HCT116 (cell line): ENCODE data around the gene ACACA. TPM values are rescaled to one million over a fixed set of nuclear protein-coding genes. Genes with fewer than 3 reads are reported as not detected.

Experiments used
- ATAC-seq: fragments of 200-7000 bp; cut with Tn5 transposase; 2 replicates; pipeline ENCODE4 v1.9.1; 2020; ENCODE audit warnings: mild to moderate bottlenecking, moderate library complexity
- BruUV-seq: library from RNA; stranded (reverse); fragments of 400-500 nt; replicated peaks from 2 replicates; lab custom pipeline; 2021; lab: Mats Ljungman, UMichigan
- CTCF ChIA-PET: fragments of 300-600 bp; sonication (Branson Sonifier 250); formaldehyde crosslinking; loops from one replicate; lab custom pipeline; 2021; ENCODE audit warnings: antibody characterized with exemption; lab: Charles Lee
- POLR2A ChIA-PET: fragments of 300-600, 350-600 bp; sonication (Branson Sonifier 250); formaldehyde crosslinking; loops from one replicate; lab custom pipeline; 2021; ENCODE audit warnings: antibody characterized with exemption; lab: Charles Lee
- RAD21 ChIA-PET, 2 experiments: fragments of 300-600 bp; sonication (Branson Sonifier 250); formaldehyde crosslinking; loops; one replicate each; lab custom pipeline; 2023; ENCODE audit warnings: low total read pairs in 2 of 2; ENCODE audit not compliant: uncharacterized antibody in 2 of 2, unreplicated experiment in 2 of 2, low non-redundant PET in 1 of 2; lab: Charles Lee
- DNase-seq: peaks from one replicate; pipeline ENCODE4 v3.0.0-alpha.2; 2010; ENCODE audit warnings: low read depth, low spot score
- H2AFZ ChIP-seq: fragments of 200-600 bp; shearing (Covaris generic), sonication (generic); 2 replicates; pipeline ENCODE4 v1.6.1; 2017; ENCODE audit warnings: low read depth, mixed run types, mixed read lengths, antibody characterized with exemption, low read length; ENCODE audit not compliant: poor library complexity, severe bottlenecking
- H3K27ac ChIP-seq: 2 replicates; pipeline ENCODE4 v1.5.1; 2012; ENCODE audit warnings: low read depth, low read length
- H3K27me3 ChIP-seq: fragments of 200-600 bp; sonication (generic); 2 replicates; pipeline ENCODE4 v1.6.1; 2016; ENCODE audit warnings: mixed run types, low read length, mixed read lengths; ENCODE audit not compliant: insufficient read depth
- H3K36me3 ChIP-seq, 2 experiments: fragments of 200-500 bp in 1 of 2; fragments of 200-600 bp in 1 of 2; sonication (Bioruptor generic) in 1 of 2; sonication (generic) in 1 of 2; 2 replicates each; pipeline versions ENCODE4 v1.5.1 to v1.6.1; 2014 to 2016; ENCODE audit warnings: low read length in 2 of 2, inconsistent platforms in 1 of 2, mixed read lengths in 1 of 2, mixed run types in 1 of 2; ENCODE audit not compliant: insufficient read depth in 2 of 2, control insufficient read depth in 1 of 2
- H3K4me1 ChIP-seq, 2 experiments: fragments of 200-600 bp in 1 of 2; sonication (generic) in 1 of 2; 2 replicates each; pipeline versions ENCODE4 v1.5.1 to v1.6.1; 2012 to 2017; ENCODE audit warnings: low read length in 2 of 2, inconsistent platforms in 1 of 2, mild to moderate bottlenecking in 1 of 2, mixed read lengths in 1 of 2, mixed run types in 1 of 2, moderate library complexity in 1 of 2; ENCODE audit not compliant: insufficient read depth in 2 of 2, control insufficient read depth in 1 of 2
- H3K4me2 ChIP-seq: fragments of 200-600 bp; sonication (generic); 2 replicates; pipeline ENCODE4 v1.6.1; 2017; ENCODE audit warnings: mixed run types, low read length, mixed read lengths
- H3K4me3 ChIP-seq, 2 experiments: fragments of 200-600 bp in 1 of 2; sonication (generic) in 1 of 2; replicated peaks in 1 of 2; 2 replicates each; pipeline ENCODE4 v1.5.1; 2011 to 2016; ENCODE audit warnings: low read length in 2 of 2, control low read depth in 1 of 2, low read depth in 1 of 2, mild to moderate bottlenecking in 1 of 2, mixed read lengths in 1 of 2, mixed run types in 1 of 2
- H3K79me2 ChIP-seq: fragments of 200-600 bp; sonication (generic); 2 replicates; pipeline ENCODE4 v1.6.1; 2017; ENCODE audit warnings: mild to moderate bottlenecking, mixed run types, low read length, moderate library complexity, mixed read lengths; ENCODE audit not compliant: insufficient read depth
- H3K9ac ChIP-seq: fragments of 200-600 bp; sonication (generic); 2 replicates; pipeline ENCODE4 v1.6.1; 2016; ENCODE audit warnings: low read length, mixed read lengths
- H3K9me2 ChIP-seq: fragments of 200-600 bp; sonication (generic), shearing (Covaris generic); 2 replicates; pipeline ENCODE4 v1.6.1; 2017; ENCODE audit warnings: mixed run types, mild to moderate bottlenecking, moderate library complexity; ENCODE audit not compliant: insufficient read depth
- H3K9me3 ChIP-seq, 2 experiments: fragments of 200-500 bp in 1 of 2; fragments of 200-600 bp in 1 of 2; sonication (Bioruptor generic) in 1 of 2; sonication (generic) in 1 of 2; 2 replicates each; pipeline ENCODE4 v1.6.1; 2014 to 2017; ENCODE audit warnings: low read length in 2 of 2, mixed read lengths in 2 of 2, inconsistent platforms in 1 of 2, low read depth in 1 of 2, mild to moderate bottlenecking in 1 of 2, mixed run types in 1 of 2, moderate library complexity in 1 of 2; ENCODE audit not compliant: control insufficient read depth in 1 of 2, insufficient read depth in 1 of 2
- H4K20me1 ChIP-seq: fragments of 200-600 bp; sonication (generic), shearing (Covaris generic); 2 replicates; pipeline ENCODE4 v1.6.1; 2017; ENCODE audit warnings: mixed run types, mild to moderate bottlenecking, moderate library complexity; ENCODE audit not compliant: insufficient read depth
- ATF3 ChIP-seq: IDR thresholded peaks from 2 replicates; pipeline ENCODE4 v1.6.1; 2012
- JUND ChIP-seq: IDR thresholded peaks from 2 replicates; pipeline ENCODE4 v1.6.1; 2012
- POLR2A ChIP-seq: IDR thresholded peaks from 2 replicates; pipeline ENCODE4 v1.7.0; 2011; ENCODE audit warnings: borderline replicate concordance; ENCODE audit not compliant: insufficient read depth, insufficient read length; ENCODE audit errors: extremely low read depth
- RAD21 ChIP-seq: IDR thresholded peaks from 2 replicates; pipeline ENCODE4 v1.6.1; 2012; ENCODE audit warnings: low read depth, mild to moderate bottlenecking
- TCF7L2 ChIP-seq: IDR thresholded peaks from 2 replicates; pipeline ENCODE4 v1.7.0; 2011; ENCODE audit warnings: borderline replicate concordance, inconsistent platforms; ENCODE audit not compliant: insufficient read depth, insufficient read length; ENCODE audit errors: extremely low read depth
- YY1 ChIP-seq: IDR thresholded peaks from 2 replicates; pipeline ENCODE4 v1.6.1; 2011; ENCODE audit warnings: low read length, low read depth, moderate library complexity, mild to moderate bottlenecking; ENCODE audit not compliant: insufficient replicate concordance; ENCODE audit errors: extremely low read depth
- ZBTB33 ChIP-seq: IDR thresholded peaks from 2 replicates; pipeline ENCODE4 v1.6.1; 2011; ENCODE audit warnings: mild to moderate bottlenecking, low read length, moderate library complexity; ENCODE audit not compliant: insufficient replicate concordance; ENCODE audit errors: extremely low read depth
- ZFX ChIP-seq: fragments of 450-650 bp; IDR thresholded peaks from 2 replicates; pipeline ENCODE4 v1.6.1; 2017
- ZNF274 ChIP-seq: fragments of 200-500 bp; sonication (Bioruptor generic); IDR thresholded peaks from 2 replicates; pipeline ENCODE4 v1.6.1; 2014; ENCODE audit warnings: mild to moderate bottlenecking, low read depth, low read length, inconsistent platforms
- intact Hi-C: fragments of 100-400 bp; cut with micrococcal nuclease; formaldehyde crosslinking; loops from 2 replicates; pipeline ENCODE4 v1.10.0; 2022
- total RNA-seq: library from RNA; stranded (reverse); gene quantifications from one replicate; pipeline ENCODE4 v1.2.1, GENCODE V29; 2021; ENCODE audit not compliant: unreplicated experiment

Gene ACACA
- total RNA-seq, 1 experiment from 2014 or later, result 161 TPM

GRCh38 chr17:37292429-37293139, 114.1 kb downstream of the ACACA start:
- H3K4me1 ChIP-seq, result peaks cover 15 to 19% of the 10 kb centered on the region in 2 experiments; a peak in 2 of 4 replicates
- RAD21 ChIA-PET, result no interaction called here
- no peak for ATAC-seq
- H3K9ac ChIP-seq, result no peak overlapping the region
- no peaks in the 10 kb centered on the region for H3K9me2 ChIP-seq
- H4K20me1 ChIP-seq, result peaks cover 4% of the 10 kb centered on the region; the same call in 1 of the 2 replicates
- no peaks in the 10 kb centered on the region for H3K9me3 ChIP-seq
- no peak overlapping the region for H2AFZ ChIP-seq
- POLR2A ChIA-PET, result no interaction called here
- no peak overlapping the region for H3K4me3 ChIP-seq
- H3K27ac ChIP-seq, result no peak overlapping the region
- H3K79me2 ChIP-seq, result peaks cover 72% of the 10 kb centered on the region
- no TSS peak for BruUV-seq
- intact Hi-C loops, result no loop called here
- CTCF ChIA-PET, result no interaction called here
- H3K27me3 ChIP-seq, result no peaks in the 10 kb centered on the region
- TF ChIP-seq POLR2A, result no peak
- TF ChIP-seq RAD21, result no peak
- no peak for TF ChIP-seq TCF7L2
- no peak for DNase-seq
- no peak overlapping the region for H3K4me2 ChIP-seq
- H3K36me3 ChIP-seq, result no peaks in the 10 kb centered on the region

- POLR2A ChIA-PET, result no interaction called here
- H2AFZ ChIP-seq, result no peak overlapping the region
- intact Hi-C loops, result no loop called here
- CTCF ChIA-PET, result no interaction called here
- DNase-seq (no peak), ATAC-seq (no peak)
- peaks cover 15 to 19% of the 10 kb centered on the region in 2 experiments; a peak in 2 of 4 replicates for H3K4me1 ChIP-seq
- RAD21 ChIA-PET, result interaction anchor here in 1 of 2 experiments (0.8 kb wide), 1 partner anchor 277 kb away, joined by 5 read pairs; no protein-coding TSS in a partner anchor
- H3K27me3 ChIP-seq, result no peaks in the 10 kb centered on the region
- H3K9me3 ChIP-seq, result no peaks in the 10 kb centered on the region
- no peak overlapping the region for H3K27ac ChIP-seq
- H3K79me2 ChIP-seq, result peaks cover 77% of the 10 kb centered on the region
- H4K20me1 ChIP-seq, result peaks cover 4% of the 10 kb centered on the region; the same call in 1 of the 2 replicates
- no peak overlapping the region for H3K9ac ChIP-seq
- no peaks in the 10 kb centered on the region for H3K9me2 ChIP-seq
- no peak overlapping the region for H3K4me3 ChIP-seq
- H3K36me3 ChIP-seq, result no peaks in the 10 kb centered on the region
- BruUV-seq, result no TSS peak
- H3K4me2 ChIP-seq, result no peak overlapping the region
- TF ChIP-seq ZNF274, result no peak
- no peak for TF ChIP-seq ZBTB33
- no peak for TF ChIP-seq ATF3
- TF ChIP-seq RAD21, result no peak
- TF ChIP-seq ZFX, result no peak
- TF ChIP-seq JUND, result no peak
- TF ChIP-seq YY1, result no peak
Measured at GRCh38 chr17:37291351-37291750, 115.3 kb downstream of the ACACA start.
